HUES6 (cell line): ENCODE measurements around the gene GANAB.

Experiments used
- H3K27ac ChIP-seq: 2 replicates; pipeline ENCODE4 v1.7.0; 2013; ENCODE audit warnings: low read depth, mild to moderate bottlenecking, low read length, inconsistent platforms
- H3K27me3 ChIP-seq: 2 replicates; pipeline ENCODE4 v1.6.1; 2013; ENCODE audit warnings: low read length; ENCODE audit not compliant: control insufficient read depth, insufficient read depth
- H3K36me3 ChIP-seq: 2 replicates; pipeline ENCODE4 v1.6.1; 2013; ENCODE audit warnings: low read length; ENCODE audit not compliant: control insufficient read depth, insufficient read depth
- H3K4me1 ChIP-seq: 2 replicates; pipeline ENCODE4 v1.6.1; 2013; ENCODE audit warnings: low read length; ENCODE audit not compliant: control insufficient read depth, insufficient read depth
- H3K4me3 ChIP-seq: 2 replicates; pipeline ENCODE4 v1.5.1; 2013; ENCODE audit warnings: low read depth, low read length
- H3K9ac ChIP-seq: one replicate; pipeline ENCODE4 v1.6.1; 2013; ENCODE audit warnings: mild to moderate bottlenecking, low read length
- H3K9me3 ChIP-seq: 2 replicates; pipeline ENCODE4 v1.6.1; 2013; ENCODE audit warnings: low read depth, low read length; ENCODE audit not compliant: control insufficient read depth, insufficient read depth

GANAB gene

DNA sequence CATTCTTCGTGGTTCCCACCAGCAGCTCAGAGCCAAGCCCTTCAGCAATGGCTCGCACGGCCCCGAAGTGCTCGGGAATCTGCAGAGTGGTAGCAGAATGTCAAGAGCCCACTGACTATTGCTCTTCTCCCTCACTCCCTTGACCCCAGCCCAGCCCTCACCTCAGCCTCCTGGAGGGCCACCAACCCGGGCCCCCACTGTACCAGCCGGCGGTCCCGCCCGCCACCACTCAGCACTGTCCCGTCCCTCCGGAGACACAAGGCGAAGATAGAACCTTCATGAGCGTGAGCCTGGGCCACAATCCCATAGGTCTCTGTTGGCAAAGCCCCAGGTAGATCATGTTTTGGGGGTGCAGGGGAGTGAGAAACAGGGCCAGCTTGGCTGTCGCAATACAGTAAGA is 40.5 kb downstream of the GANAB start:
- Histone ChIP-seq H3K4me3 (no peak overlapping the region), H3K4me1 (peaks cover 20% of the 10 kb centered on the region), H3K36me3 (peaks cover 5% of the 10 kb centered on the region; the same call in 1 of the 2 replicates), H3K27me3 (peaks cover 18% of the 10 kb centered on the region), H3K27ac (no peak overlapping the region), H3K9me3 (no peaks in the 10 kb centered on the region), H3K9ac (no peak overlapping the region)

DNA sequence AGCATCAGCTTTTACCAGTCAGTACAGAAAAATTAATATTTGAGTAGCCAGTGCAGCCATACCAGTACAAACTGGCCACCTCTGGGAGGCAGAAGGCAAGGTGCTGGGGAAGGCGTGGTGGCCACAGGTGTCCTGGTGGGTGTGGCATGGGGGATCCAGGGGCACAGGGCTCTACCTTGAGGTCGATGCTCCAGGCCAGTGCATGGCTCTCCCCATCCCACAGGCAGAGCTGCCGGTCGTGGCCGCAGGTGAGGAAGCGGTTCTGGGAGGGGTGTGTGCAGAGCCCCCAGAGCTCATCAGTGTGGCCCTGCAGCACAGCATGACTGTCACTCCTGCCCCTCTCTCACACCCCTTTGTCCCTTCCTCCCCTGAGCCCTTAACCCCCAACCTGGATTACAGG is 40.9 kb downstream of the GANAB start:
- Histone ChIP-seq H3K27me3 (peaks cover 18% of the 10 kb centered on the region), H3K4me1 (peaks cover 15% of the 10 kb centered on the region), H3K27ac (no peak overlapping the region), H3K4me3 (no peak overlapping the region), H3K9ac (no peak overlapping the region), H3K9me3 (no peaks in the 10 kb centered on the region), H3K36me3 (peaks cover 5% of the 10 kb centered on the region; the same call in 1 of the 2 replicates)

DNA sequence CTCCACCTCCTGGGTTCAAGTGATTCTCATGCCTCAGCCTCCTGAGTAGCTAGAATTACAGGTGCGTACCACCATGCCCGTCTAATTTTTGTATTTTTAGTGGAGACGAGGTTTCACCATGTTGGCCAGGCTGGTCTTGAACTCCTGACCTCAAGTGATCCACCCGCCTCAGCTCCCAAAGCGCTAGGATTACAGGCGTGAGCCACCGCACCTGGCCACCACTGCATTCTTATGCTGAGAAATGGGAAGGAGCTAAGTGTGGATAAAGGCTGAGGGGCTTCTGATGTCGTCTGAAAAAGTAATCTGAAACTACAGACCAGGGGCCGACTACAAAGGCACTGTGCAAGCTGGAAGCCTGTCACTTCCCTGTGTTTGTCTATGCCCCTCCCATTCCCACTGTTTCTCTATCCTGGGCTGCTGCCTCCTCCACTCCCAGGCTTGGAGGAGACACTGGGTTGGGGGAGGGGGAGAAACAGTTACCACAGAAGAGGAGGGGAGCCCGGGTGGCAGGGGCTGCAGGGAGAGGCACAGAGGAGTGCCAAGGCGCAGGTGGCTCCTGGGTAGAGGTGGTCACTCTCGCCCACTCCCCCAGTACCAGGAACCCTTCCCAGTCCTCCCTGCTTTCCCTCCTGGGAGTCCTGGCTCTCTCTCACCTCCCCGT is 41.8 kb downstream of the GANAB start:
- peaks cover 5% of the 10 kb centered on the region; the same call in 1 of the 2 replicates for H3K36me3 ChIP-seq
- no peak overlapping the region for H3K4me3 ChIP-seq
- no peaks in the 10 kb centered on the region for H3K9me3 ChIP-seq
- no peak overlapping the region for H3K27ac ChIP-seq
- no peak overlapping the region for H3K9ac ChIP-seq
- H3K27me3 ChIP-seq = peaks cover 18% of the 10 kb centered on the region
- peaks cover 22% of the 10 kb centered on the region for H3K4me1 ChIP-seq

DNA sequence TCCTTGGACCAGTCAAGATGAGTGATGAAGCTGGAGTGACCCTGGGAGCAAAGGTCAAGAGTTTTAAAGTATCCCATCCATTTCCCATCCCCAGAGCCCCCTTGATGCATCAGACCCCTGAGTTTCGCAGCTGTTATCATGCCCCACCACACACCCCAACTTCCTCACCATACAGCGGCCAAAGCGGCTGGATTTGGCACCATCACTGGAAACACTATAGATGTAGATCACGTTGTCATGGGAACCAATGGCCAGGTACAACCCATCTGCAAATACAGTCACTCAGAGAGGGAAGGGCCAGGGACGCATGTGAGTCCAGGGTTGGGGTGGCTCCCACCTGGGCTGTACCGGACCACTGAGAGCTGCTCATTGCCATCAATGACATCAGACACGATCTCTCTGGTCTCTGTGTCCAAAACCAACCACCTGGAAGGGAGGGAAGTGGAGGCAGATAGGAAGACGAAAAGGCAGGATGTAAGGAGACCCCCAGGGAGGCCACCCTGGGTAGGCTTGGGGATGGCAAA is 42.6 kb downstream of the GANAB start:
- peaks cover 24% of the 10 kb centered on the region for H3K4me1 ChIP-seq
- peaks cover 18% of the 10 kb centered on the region for H3K27me3 ChIP-seq
- peaks cover 6% of the 10 kb centered on the region for H3K36me3 ChIP-seq
- no peak overlapping the region for H3K9ac ChIP-seq
- no peaks in the 10 kb centered on the region for H3K9me3 ChIP-seq
- H3K27ac ChIP-seq = no peak overlapping the region
- no peak overlapping the region for H3K4me3 ChIP-seq

DNA sequence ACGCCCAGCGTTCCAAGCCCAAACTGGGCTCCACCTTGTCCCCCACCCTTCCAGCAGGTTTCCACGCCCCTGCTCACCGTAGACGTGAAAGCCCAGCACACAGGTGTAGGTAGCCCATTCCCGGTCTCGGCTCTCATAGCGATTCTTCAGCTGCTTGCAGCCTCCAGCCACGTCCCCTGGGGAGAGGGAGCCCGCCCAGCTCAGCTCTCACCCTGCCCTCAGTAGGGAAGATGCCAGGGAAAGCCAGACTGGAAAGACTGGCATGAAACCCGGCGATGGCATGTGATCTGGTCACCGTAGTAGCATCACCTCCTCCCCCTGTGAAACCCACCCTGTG is 43.4 kb downstream of the GANAB start:
- Histone ChIP-seq H3K4me1 (peaks cover 26% of the 10 kb centered on the region), H3K27me3 (peaks cover 18% of the 10 kb centered on the region), H3K4me3 (peak overlapping the region; percentile 86), H3K36me3 (peaks cover 8% of the 10 kb centered on the region), H3K9me3 (no peaks in the 10 kb centered on the region), H3K27ac (no peak overlapping the region), H3K9ac (peak overlapping the region; percentile 82)

DNA sequence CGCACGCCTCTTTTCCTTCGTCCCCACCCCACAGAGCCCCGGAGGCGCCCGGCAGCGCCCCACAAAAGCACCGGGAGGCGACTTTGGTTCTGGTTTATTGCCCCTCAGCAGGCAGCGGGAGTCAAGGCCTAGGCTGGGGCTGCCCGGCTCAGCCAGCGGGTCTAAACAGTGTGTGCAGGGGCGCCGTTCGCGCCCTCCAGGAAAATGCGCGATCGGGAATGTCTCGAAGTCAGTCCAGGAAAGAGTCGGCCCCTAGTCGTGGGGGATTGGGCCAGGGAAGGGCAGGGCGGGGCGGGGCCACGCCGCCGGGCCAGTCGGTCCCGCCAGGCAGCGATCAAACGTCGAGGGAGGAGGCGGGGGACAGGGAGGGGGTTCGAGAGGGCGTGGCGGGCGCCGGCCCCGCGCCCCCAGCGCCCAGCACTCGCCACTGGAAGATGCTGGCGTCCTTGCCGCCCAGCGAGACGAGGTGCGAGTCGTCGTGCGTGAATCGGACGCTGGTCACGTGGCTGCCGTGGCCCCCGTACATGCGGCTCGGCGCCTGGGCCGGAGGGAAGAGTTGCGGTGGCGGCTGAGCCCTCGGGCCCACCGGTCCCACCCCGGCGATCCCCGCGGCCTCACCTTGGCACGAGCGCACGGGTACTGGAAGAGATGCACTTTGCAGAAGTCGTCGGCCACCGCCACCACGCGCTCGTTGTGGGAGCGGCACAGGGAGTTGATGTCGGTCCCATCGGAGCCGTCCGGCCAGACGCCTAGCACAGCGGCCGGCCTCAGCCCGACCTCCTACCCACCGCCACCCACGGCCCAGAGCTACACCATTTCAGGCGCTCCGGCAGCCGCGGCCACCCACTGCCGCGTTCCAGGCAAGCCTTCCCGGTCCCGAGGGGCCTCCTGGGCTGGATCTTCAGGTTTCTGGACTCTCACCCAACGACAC is 44.0 kb downstream of the GANAB start:
- Histone ChIP-seq H3K4me1 (peaks cover 26% of the 10 kb centered on the region), H3K4me3 (peak overlapping the region; percentile 86), H3K9ac (peak overlapping the region; percentile 82), H3K9me3 (no peaks in the 10 kb centered on the region), H3K27ac (peak overlapping the region; percentile 45; the same call in 1 of the 2 replicates), H3K36me3 (peaks cover 15% of the 10 kb centered on the region), H3K27me3 (peaks cover 18% of the 10 kb centered on the region)

DNA sequence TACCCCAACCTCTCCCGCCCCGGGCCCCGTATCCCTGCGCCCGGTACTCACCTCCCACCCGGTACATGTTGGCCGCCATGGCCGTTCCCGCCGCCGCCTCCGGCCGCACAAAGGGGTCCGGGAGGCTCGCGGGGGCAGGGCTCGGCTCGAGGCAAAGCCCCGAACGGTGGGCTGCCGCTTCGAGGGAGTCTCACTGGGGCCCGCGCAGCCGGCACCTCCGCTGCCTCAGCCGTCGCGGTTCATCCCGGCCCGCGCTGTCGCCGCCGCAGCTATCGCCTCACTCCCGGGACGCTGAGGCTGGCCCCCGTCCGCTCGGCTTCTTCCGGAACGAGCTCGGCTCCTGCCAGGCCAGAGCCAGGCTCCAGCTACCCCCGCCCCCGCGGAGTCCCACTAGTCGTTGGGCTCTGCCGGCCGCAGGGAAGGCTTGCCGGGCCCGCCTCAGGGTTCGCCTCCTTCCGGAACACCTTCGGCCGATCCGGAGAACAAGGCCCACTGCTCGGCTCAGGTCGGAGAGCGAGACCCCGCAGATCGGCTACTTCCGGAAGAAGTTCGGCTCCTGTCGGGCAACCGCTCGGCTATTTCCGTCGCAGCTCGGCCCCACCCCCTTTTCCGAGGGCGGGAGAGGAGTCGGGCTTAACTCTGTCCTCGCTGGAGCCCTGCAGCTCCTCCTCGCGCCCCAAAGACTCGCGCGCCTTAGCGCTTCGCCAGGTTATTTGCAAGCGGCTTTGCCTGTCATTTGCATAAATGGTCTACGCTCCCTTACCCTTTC is 44.9 kb downstream of the GANAB start, which contains the start of gene MTA2:
Gene MTA2 (minus strand): TSS at position 494 of the 769 bp plus-strand sequence. CDS start 415 bp downstream, at position 79.
- Histone ChIP-seq H3K36me3 (peaks cover 21% of the 10 kb centered on the region), H3K4me1 (peaks cover 23% of the 10 kb centered on the region), H3K27ac (peak within 1 kb of the TSS; percentile 96), H3K9ac (peak within 1 kb of the TSS; percentile 97), H3K4me3 (peak within 1 kb of the TSS; percentile 86), H3K27me3 (peaks cover 18% of the 10 kb centered on the region), H3K9me3 (no peaks in the 10 kb centered on the region)

DNA sequence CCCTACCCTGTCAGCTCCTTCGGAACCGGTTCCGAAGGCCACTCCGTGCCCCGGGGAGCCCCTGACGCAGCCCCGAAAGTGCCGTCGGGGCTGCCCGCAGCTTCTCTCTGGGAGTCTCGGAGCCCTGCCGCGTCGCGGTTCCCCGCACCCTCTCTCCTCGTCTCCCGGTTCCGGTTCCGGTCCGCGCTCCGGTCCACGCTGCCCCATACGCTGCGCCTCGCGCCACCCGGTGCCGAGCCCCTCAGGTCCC is 45.4 kb downstream of the GANAB start:
- H3K4me3 ChIP-seq = peak overlapping the region; percentile 86
- H3K27me3 ChIP-seq = peaks cover 18% of the 10 kb centered on the region
- H3K27ac ChIP-seq = peak overlapping the region; percentile 96
- peaks cover 23% of the 10 kb centered on the region for H3K4me1 ChIP-seq
- H3K9ac ChIP-seq = peak overlapping the region; percentile 97
- H3K36me3 ChIP-seq = peaks cover 26% of the 10 kb centered on the region
- no peaks in the 10 kb centered on the region for H3K9me3 ChIP-seq

DNA sequence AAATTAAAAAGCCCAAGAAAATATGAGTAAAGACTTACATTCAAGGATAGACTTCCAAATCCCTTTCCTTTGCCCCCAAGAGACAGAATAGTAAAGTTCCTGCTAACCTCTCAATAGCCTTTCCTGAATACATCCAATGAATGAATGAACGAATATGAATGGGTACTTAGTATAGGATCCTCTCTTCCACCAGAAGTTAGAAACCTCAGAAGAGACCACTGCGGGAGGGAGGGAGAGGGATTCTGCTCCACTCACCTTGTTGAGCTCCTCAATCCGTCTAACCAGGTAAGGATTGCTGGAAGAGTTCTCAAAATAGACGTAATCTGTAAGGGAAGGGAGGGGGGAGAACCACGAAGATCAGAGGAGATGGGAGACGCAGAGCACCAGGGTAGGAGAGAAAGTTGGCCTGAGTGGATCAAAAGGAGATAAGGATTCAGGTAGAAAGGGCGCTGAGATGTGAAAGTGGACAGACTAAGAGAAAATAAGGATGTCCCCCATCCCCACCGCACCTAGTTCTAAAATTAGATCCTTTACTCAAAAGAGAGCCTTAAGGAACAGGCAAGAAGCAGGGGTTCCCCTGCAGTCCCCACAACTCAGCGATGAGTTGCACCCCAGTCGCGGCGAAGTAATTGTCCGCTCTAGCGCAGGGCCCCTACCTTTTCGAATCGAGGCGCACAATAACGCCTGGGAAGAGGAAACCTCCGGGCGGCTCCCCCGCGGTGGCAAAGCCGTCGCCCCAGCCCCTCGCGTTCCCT is 45.9 kb downstream of the GANAB start:
- Histone ChIP-seq H3K4me1 (peaks cover 23% of the 10 kb centered on the region), H3K27me3 (peaks cover 18% of the 10 kb centered on the region), H3K36me3 (peaks cover 31% of the 10 kb centered on the region), H3K27ac (peak overlapping the region; percentile 96; the same call in 1 of the 2 replicates), H3K9me3 (no peaks in the 10 kb centered on the region), H3K9ac (peak overlapping the region; percentile 97), H3K4me3 (peak overlapping the region; percentile 86)

DNA sequence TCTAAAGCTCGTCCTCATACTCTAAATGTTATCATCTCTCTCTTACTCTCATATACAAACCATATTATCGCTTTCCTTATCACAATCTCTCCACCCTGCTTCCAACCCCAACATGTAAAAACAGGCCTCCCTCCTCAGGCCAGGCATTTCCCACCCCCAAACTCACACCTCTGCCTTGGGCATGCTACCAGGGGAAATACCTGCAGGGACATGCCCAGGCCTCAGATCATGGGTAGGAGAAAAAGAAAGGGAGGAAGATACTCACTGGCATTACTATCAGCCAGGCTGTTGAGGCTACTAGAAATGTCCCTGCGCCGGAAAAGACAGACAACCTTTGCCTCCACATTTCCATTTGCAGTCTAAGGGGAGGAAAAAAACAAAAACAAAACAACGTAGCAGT is 46.5 kb downstream of the GANAB start:
- Histone ChIP-seq H3K9ac (peak overlapping the region; percentile 97), H3K4me1 (peaks cover 20% of the 10 kb centered on the region), H3K4me3 (peak overlapping the region; percentile 86), H3K27ac (no peak overlapping the region), H3K36me3 (peaks cover 38% of the 10 kb centered on the region), H3K27me3 (peaks cover 18% of the 10 kb centered on the region), H3K9me3 (no peaks in the 10 kb centered on the region)
